Body of pancreas (tissue), 4 donors: ENCODE results near the gene GP1BB. TPM values are rescaled to one million over a fixed set of nuclear protein-coding genes. Genes with fewer than 3 reads are reported as not detected.

Source experiments
- ATAC-seq: fragments of 150-250 bp; one replicate; pipeline ENCODE4 v1.9.1; 2016
- DNase-seq, 4 donors: peaks; one replicate each; pipeline ENCODE4 v3.0.0-alpha.2; 2019
- H3K27ac ChIP-seq, 4 donors: fragments of 200-600 bp; sonication (generic); 1 replicate in 3 of 4; 2 replicates in 1 of 4; pipeline versions ENCODE4 v1.5.1 to v1.6.1; 2016 to 2019; ENCODE audit warnings: mild to moderate bottlenecking in 1 of 4, mixed read lengths in 1 of 4, moderate library complexity in 1 of 4
- H3K27me3 ChIP-seq, 2 donors: fragments of 200-600 bp; sonication (generic); one replicate each; pipeline ENCODE4 v1.6.0; 2016; ENCODE audit warnings: mild to moderate bottlenecking in 1 of 2
- H3K36me3 ChIP-seq, 2 donors: fragments of 200-600 bp; sonication (generic); replicated peaks in 1 of 2; 2 replicates each; pipeline ENCODE4 v1.5.1; 2016; ENCODE audit warnings: low read depth in 2 of 2; ENCODE audit not compliant: insufficient read depth in 1 of 2
- H3K4me1 ChIP-seq: fragments of 200-600 bp; sonication (generic); one replicate; pipeline ENCODE4 v1.6.0; 2016
- H3K4me3 ChIP-seq, 2 donors: fragments of 200-600 bp; sonication (generic); 1 replicate in 1 of 2; 2 replicates in 1 of 2; pipeline ENCODE4 v1.5.1; 2016 to 2019
- H3K9me3 ChIP-seq, 3 donors: fragments of 200-600 bp; sonication (generic); 1 replicate in 2 of 3; 2 replicates in 1 of 3; pipeline ENCODE4 v1.5.1; 2016
- CTCF ChIP-seq, 7 experiments: fragments of 450-650 bp in 4 of 7; fragments of 200-600 bp in 3 of 7; sonication (generic) in 3 of 7; IDR thresholded peaks; one replicate each; pipeline ENCODE4 v1.5.1; 2016 to 2019; ENCODE audit warnings: antibody characterized with exemption in 7 of 7
- POLR2A ChIP-seq, 3 donors: fragments of 450-650 bp; IDR thresholded peaks; one replicate each; pipeline ENCODE4 v1.6.1; 2016; ENCODE audit warnings: antibody characterized with exemption in 3 of 3, mild to moderate bottlenecking in 2 of 3
- WGBS, 2 donors: methylation state at CpG; one replicate each; pipeline ENCODE4 v1.1.5; 2017; 5-methylcytosine and 5-hydroxymethylcytosine counted together
- intact Hi-C: fragments of 100-400 bp; cut with DNase I; formaldehyde crosslinking; loops from one replicate; pipeline ENCODE4 v1.15.1; 2023
- total RNA-seq, 2 donors: library from RNA; depleted of rRNA; stranded (reverse); fragments of >200 nt; gene quantifications; one replicate each; pipeline ENCODE4 v1.1.0, GENCODE V29; 2016

The GP1BB gene
- total RNA-seq, 2 donors from 2014 or later, result 6.2 to 29.7 TPM

GRCh38 chr22:19767427-19768341, 44.3 kb downstream of the GP1BB start:
- Histone ChIP-seq H3K36me3 (no peaks in the 10 kb centered on the region), H3K27ac (no peak overlapping the region), H3K4me1 (peaks cover 16% of the 10 kb centered on the region), H3K27me3 (peaks cover 0 to 48% of the 10 kb centered on the region in 2 donors), H3K4me3 (no peak overlapping the region), H3K9me3 (no peaks in the 10 kb centered on the region)
- DNase-seq, result no peak
- ATAC-seq, result no peak
- TF ChIP-seq CTCF (IDR thresholded peaks at IDR 0.05), result no peak
- no peak for TF ChIP-seq POLR2A (IDR thresholded peaks at IDR 0.05)
- 10 to 15% methylated on average over 25 to 35 of the region's 35 CpGs for WGBS, 2 donors
- intact Hi-C loops, result no loop called here

DNA sequence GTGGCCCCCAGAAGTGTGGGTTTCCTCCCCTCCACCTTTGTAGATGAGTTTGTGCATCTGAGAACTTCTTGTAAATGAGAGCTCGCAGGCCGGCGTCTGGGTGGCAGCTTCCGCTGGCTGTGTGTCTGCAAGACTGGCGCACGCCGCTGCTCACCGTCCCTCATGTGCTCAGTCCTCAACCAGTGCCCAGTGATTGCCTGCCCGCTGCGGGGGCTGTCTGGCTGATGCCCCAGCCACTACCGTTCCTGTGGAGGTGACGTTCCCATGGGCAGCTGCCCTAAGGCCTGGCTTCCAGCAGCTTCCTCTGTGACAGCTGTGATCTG, 46.0 kb downstream of the GP1BB start:
- DNase-seq, result no peak
- Histone ChIP-seq H3K4me3 (no peak overlapping the region), H3K27me3 (peaks cover 0 to 48% of the 10 kb centered on the region in 2 donors), H3K36me3 (no peaks in the 10 kb centered on the region), H3K4me1 (peaks cover 16% of the 10 kb centered on the region), H3K9me3 (no peaks in the 10 kb centered on the region), H3K27ac (no peak overlapping the region)
- TF ChIP-seq POLR2A (IDR thresholded peaks at IDR 0.05), result no peak
- no peak for TF ChIP-seq CTCF (IDR thresholded peaks at IDR 0.05)
- 87 to 93% methylated on average over 7 to 8 of the region's 12 CpGs for WGBS, 2 donors
- intact Hi-C loops, result no loop called here
- no peak for ATAC-seq

- DNase-seq (no peak), ATAC-seq (no peak)
- H3K4me3 ChIP-seq, result no peak overlapping the region
- intact Hi-C loops, result no loop called here
- H3K27ac ChIP-seq, result no peak overlapping the region
- WGBS, 2 donors, result 45 to 60% methylated on average over 7 to 25 of the region's 25 CpGs
- peaks cover 0 to 39% of the 10 kb centered on the region in 2 donors for H3K27me3 ChIP-seq
- peaks cover 16% of the 10 kb centered on the region for H3K4me1 ChIP-seq
- H3K36me3 ChIP-seq, result no peaks in the 10 kb centered on the region
- TF ChIP-seq POLR2A (IDR thresholded peaks at IDR 0.05) (no peak), CTCF (IDR thresholded peaks at IDR 0.05) (no peak)
- no peaks in the 10 kb centered on the region for H3K9me3 ChIP-seq
Observed at GRCh38 chr22:19770349-19771220, 47.2 kb downstream of the GP1BB start.

DNA sequence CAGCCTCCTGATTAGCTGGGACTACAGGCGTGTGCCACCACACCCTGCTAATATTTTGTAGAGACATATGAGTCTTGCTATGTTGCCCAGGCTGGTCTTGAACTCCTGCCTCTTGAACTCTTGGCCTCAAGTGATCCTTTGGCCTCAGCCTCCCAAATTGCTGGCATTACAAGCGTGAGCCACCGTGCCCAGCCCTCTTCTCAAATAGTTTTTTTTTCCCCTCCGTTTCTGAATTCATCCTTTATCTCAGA, 49.0 kb downstream of the GP1BB start:
- no peaks in the 10 kb centered on the region for H3K36me3 ChIP-seq
- H3K27ac ChIP-seq, result no peak overlapping the region
- peaks cover 4% of the 10 kb centered on the region for H3K4me1 ChIP-seq
- no peak overlapping the region for H3K4me3 ChIP-seq
- no peak for TF ChIP-seq CTCF (IDR thresholded peaks at IDR 0.05)
- no peak for TF ChIP-seq POLR2A (IDR thresholded peaks at IDR 0.05)
- DNase-seq (no peak), ATAC-seq (no peak)
- H3K9me3 ChIP-seq, result no peaks in the 10 kb centered on the region
- peaks cover 0 to 26% of the 10 kb centered on the region in 2 donors for H3K27me3 ChIP-seq
- WGBS, 2 donors, result 41 to 65% methylated on average over 4 of the region's 4 CpGs
- intact Hi-C loops, result no loop called here
